Measurements from ENCODE around the gene SPRY2.

DNA sequence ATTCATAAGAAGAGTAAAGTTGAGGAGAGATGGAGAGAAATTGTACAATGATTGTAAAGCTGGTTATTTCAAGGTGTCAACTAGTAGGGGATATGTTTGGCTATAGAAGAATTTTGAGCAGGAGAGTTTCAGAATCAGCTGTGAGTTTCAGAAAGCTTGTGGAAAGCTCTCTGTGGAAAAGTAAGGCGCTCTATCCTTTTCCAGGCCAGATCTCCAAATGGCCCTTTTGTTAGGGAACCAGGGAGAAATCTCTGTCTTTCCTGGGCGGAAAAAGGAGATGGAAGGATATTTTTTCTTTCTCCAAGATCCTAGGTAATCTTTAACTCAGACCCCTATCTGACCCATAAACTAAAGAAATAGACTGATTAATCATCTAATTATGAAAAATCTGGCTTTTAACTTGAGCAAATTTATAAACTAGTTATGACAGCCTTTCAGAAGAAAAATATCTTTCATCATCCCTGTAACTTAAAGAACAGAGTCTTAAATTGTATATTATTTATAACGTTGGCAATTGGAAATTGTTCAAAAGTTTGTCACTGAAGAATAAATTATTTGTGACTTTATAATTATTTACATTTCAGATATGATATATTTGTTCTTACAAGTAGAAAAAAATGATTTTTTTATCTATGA is 34.5 kb downstream of the SPRY2 start:
- TF ChIP-seq, protein P1, sequence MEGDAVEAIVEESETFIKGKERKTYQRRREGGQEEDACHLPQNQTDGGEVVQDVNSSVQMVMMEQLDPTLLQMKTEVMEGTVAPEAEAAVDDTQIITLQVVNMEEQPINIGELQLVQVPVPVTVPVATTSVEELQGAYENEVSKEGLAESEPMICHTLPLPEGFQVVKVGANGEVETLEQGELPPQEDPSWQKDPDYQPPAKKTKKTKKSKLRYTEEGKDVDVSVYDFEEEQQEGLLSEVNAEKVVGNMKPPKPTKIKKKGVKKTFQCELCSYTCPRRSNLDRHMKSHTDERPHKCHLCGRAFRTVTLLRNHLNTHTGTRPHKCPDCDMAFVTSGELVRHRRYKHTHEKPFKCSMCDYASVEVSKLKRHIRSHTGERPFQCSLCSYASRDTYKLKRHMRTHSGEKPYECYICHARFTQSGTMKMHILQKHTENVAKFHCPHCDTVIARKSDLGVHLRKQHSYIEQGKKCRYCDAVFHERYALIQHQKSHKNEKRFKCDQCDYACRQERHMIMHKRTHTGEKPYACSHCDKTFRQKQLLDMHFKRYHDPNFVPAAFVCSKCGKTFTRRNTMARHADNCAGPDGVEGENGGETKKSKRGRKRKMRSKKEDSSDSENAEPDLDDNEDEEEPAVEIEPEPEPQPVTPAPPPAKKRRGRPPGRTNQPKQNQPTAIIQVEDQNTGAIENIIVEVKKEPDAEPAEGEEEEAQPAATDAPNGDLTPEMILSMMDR (IDR thresholded peaks at IDR 0.05; ENCODE audit: low read depth, low read length): no peak
- no peak for TF ChIP-seq EZH2phosphoT487 (IDR thresholded peaks at IDR 0.05; ENCODE audit: low read depth)

All from OCI-LY3 (cell line).